Duodenal mucosa (tissue), 2 donors: ENCODE measurements around the gene C1orf159.
"Not testable (repeated sequence)": the region's sequence is repeated elsewhere in the genome, so short reads cannot be mapped to it uniquely, and the experiment has no call there.

Experiments used
- H3K27ac ChIP-seq: one replicate; pipeline ENCODE4 v1.7.0; 2013; ENCODE audit warnings: low read depth, low read length
- H3K27me3 ChIP-seq, 2 donors: one replicate each; pipeline ENCODE4 v1.7.0; 2013; ENCODE audit warnings: low read length in 2 of 2, control low read depth in 1 of 2; ENCODE audit not compliant: insufficient read depth in 2 of 2, control insufficient read depth in 1 of 2
- H3K36me3 ChIP-seq, 2 donors: one replicate each; pipeline ENCODE4 v1.7.0; 2013; ENCODE audit warnings: low read length in 2 of 2, control low read depth in 1 of 2; ENCODE audit not compliant: insufficient read depth in 2 of 2, control insufficient read depth in 1 of 2
- H3K4me1 ChIP-seq, 2 donors: one replicate each; pipeline ENCODE4 v1.7.0; 2013; ENCODE audit warnings: low read length in 2 of 2, control low read depth in 1 of 2; ENCODE audit not compliant: insufficient read depth in 2 of 2, control insufficient read depth in 1 of 2
- H3K4me3 ChIP-seq, 2 donors: one replicate each; pipeline ENCODE4 v1.7.0; 2013; ENCODE audit warnings: low read length in 2 of 2, low read depth in 1 of 2
- H3K9ac ChIP-seq, 2 donors: one replicate each; pipeline ENCODE4 v1.7.0; 2013; ENCODE audit warnings: low read length in 2 of 2, low read depth in 1 of 2
- H3K9me3 ChIP-seq, 2 donors: one replicate each; pipeline ENCODE4 v1.7.0; 2013; ENCODE audit warnings: low read length in 2 of 2, control low read depth in 1 of 2; ENCODE audit not compliant: control insufficient read depth in 1 of 2

C1orf159 gene

DNA sequence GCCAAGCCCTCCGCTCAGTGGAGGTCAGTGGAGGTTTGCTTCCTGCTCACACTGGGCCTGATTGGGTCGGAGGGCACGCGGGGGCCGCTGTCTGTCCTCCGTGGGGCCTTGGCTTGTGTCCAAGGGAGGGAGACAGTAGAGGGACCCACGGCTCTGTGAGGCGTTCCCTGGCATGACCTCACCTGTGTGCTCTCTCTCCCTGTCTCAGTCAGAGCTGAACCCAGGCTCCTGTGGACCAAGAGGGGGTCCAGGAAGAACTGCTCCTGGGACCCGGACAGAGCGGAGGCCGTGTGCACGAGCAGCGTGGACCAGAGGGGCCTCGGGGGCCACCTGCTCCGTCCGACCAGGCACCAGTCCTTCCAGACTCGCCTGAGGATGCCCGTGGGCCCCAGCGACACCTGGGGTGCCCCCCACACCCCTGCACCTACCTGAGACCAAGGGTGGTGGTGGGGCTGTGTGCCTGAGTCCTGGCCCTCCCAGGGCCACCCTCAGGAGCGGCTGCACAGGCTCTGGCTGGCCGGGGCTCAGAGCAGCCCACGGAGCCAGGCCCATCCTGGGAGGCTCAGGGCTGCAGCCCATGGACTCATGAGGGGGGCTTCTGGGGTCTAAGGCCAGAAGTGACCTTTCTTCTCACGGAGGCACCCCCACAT lies 44.5 kb upstream of the C1orf159 start:
- peak overlapping the region in 1 of 2 donors; percentile 12 for H3K9ac ChIP-seq
- no peak overlapping the region for H3K4me3 ChIP-seq

GRCh38 chr1:1157914-1158710 lies 42.2 kb upstream of the C1orf159 start:
- H3K4me3 ChIP-seq = peak overlapping the region; percentile 71 to 78
- peak overlapping the region; percentile 98 for H3K27ac ChIP-seq
- H3K27me3 ChIP-seq = no peaks in the 10 kb centered on the region
- H3K9ac ChIP-seq = peak overlapping the region; percentile 85 to 94
- no peaks in the 10 kb centered on the region for H3K9me3 ChIP-seq
- H3K4me1 ChIP-seq = peaks cover 20 to 26% of the 10 kb centered on the region in 2 donors
- H3K36me3 ChIP-seq = no peaks in the 10 kb centered on the region

More for the DNA sequence above, 44.5 kb upstream of the C1orf159 start:
- H3K4me1 ChIP-seq = peaks cover 20 to 26% of the 10 kb centered on the region in 2 donors
- no peaks in the 10 kb centered on the region for H3K36me3 ChIP-seq
- no peak overlapping the region for H3K27ac ChIP-seq
- H3K27me3 ChIP-seq = no peaks in the 10 kb centered on the region
- H3K9me3 ChIP-seq = no peaks in the 10 kb centered on the region

DNA sequence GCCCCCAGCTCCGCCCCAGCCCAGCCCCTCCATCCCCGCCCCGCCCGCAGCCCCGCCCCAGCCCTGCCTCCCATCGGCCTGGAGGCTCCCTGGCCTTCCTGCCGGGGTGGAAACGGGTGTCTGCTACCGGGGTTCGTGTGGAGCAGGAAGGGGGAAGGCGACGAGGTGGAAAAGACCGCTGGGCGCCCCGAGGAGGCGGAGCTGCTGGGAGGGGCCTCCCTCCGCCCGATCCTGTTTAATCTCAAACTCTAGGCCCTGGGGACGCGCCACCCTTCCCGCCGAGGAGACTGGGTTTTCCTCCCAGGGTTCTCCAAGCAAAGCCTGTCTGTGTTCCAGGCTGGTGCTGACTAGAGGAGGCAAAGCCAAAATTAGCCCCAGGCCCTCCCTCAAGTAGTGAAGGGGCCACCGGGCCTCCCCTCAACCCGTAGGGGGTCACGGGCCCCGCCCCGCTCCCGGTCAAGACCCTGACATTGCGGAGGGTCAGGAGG lies 41.6 kb upstream of the C1orf159 start:
- Histone ChIP-seq H3K4me1 (peaks cover 20 to 26% of the 10 kb centered on the region in 2 donors), H3K36me3 (peaks cover 0 to 5% of the 10 kb centered on the region in 2 donors)

GRCh38 chr1:1157033-1157365 lies 41.1 kb upstream of the C1orf159 start:
- Histone ChIP-seq H3K27me3 (no peaks in the 10 kb centered on the region), H3K9ac (no peak overlapping the region), H3K4me3 (peak overlapping the region in 1 of 2 donors; percentile 10), H3K27ac (no peak overlapping the region), H3K9me3 (peaks cover 0 to 4% of the 10 kb centered on the region in 2 donors), H3K4me1 (peaks cover 20 to 26% of the 10 kb centered on the region in 2 donors), H3K36me3 (peaks cover 0 to 7% of the 10 kb centered on the region in 2 donors)

More for the DNA sequence above, 41.6 kb upstream of the C1orf159 start:
- peak overlapping the region; percentile 98 for H3K27ac ChIP-seq
- H3K9ac ChIP-seq = peak overlapping the region; percentile 85 to 94
- H3K4me3 ChIP-seq = peak overlapping the region; percentile 71 to 78
- H3K9me3 ChIP-seq = no peaks in the 10 kb centered on the region
- no peaks in the 10 kb centered on the region for H3K27me3 ChIP-seq

DNA sequence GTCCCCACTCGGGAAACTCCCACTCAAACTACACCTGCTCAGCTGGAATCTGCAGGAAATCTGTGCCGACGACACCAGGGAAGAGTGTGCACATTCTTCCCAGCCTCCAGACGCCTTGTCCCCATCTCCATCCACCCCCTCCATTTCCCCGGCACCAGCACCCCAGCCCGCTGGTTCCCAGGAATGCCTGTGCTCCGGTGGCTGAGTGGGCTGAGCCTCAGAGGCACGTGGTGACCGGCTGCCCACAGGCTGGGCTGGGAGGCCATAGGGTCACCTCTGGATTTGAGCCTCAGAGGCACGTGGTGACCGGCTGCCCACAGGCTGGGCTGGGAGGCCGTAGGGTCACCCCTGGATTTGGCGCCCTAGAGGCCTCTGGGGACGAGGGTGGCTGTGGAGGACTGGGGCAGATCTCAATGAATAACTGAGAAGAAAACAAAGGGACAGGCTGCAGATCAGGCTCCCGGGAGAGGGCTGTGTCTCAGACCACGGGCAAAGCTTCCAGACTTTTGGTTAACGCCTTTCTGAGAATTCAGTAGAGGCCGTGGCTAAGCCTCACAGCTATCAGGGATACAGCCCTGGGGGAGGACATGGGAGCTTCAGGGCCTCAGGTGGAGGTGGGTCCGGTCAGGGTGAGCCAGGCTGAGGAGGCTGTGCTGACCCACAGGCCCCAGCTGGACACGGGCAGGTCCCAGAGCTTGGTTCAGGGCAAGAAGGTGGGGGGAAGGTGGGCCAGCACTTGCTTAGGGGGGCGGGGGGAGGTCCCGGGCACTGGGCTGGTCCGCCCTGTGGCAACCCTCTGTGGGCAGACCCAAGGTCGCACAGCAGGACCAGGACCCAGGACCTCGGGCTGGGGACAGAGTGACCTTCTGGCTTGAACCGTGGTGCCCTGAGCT lies 40.5 kb upstream of the C1orf159 start:
- Histone ChIP-seq H3K27me3 (no peaks in the 10 kb centered on the region), H3K9ac (no peak overlapping the region), H3K4me3 (peak overlapping the region in 1 of 2 donors; percentile 10), H3K4me1 (peaks cover 20 to 26% of the 10 kb centered on the region in 2 donors), H3K36me3 (peaks cover 0 to 11% of the 10 kb centered on the region in 2 donors), H3K27ac (no peak overlapping the region), H3K9me3 (peaks cover 0 to 5% of the 10 kb centered on the region in 2 donors)

- peaks cover 0 to 11% of the 10 kb centered on the region in 2 donors for H3K36me3 ChIP-seq
Measured at GRCh38 chr1:1155258-1155657, 39.4 kb upstream of the C1orf159 start.

GRCh38 chr1:1153874-1154273 lies 38.0 kb upstream of the C1orf159 start:
- no peak overlapping the region for H3K4me3 ChIP-seq
- peaks cover 0 to 5% of the 10 kb centered on the region in 2 donors for H3K9me3 ChIP-seq
- no peak overlapping the region for H3K27ac ChIP-seq
- no peak overlapping the region for H3K9ac ChIP-seq
- H3K4me1 ChIP-seq = peaks cover 19 to 27% of the 10 kb centered on the region in 2 donors
- no peaks in the 10 kb centered on the region for H3K27me3 ChIP-seq
- H3K36me3 ChIP-seq = peaks cover 0 to 11% of the 10 kb centered on the region in 2 donors

More at GRCh38 chr1:1155258-1155657, 39.4 kb upstream of the C1orf159 start:
- H3K4me1 ChIP-seq = peaks cover 19 to 27% of the 10 kb centered on the region in 2 donors
- H3K4me3 ChIP-seq = no peak overlapping the region
- peaks cover 0 to 5% of the 10 kb centered on the region in 2 donors for H3K9me3 ChIP-seq
- H3K27me3 ChIP-seq = no peaks in the 10 kb centered on the region
- H3K27ac ChIP-seq = no peak overlapping the region
- no peak overlapping the region for H3K9ac ChIP-seq

DNA sequence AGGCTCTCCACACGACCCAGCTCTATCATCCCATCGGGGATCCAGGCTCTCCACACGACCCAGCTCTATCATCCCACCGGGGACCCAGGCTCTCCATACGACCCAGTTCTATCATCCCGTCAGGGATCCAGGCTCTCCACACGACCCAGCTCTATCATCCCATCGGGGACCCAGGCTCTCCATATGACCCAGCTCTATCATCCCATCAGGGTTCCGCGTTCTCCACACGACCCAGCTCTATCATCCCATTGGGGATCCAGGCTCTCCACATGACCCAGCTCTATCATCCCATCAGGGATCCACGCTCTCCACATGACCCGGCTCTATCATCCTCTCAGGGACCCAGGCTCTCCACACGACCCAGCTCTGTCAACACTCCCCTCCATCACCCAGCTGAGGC lies 37.3 kb upstream of the C1orf159 start:
- H3K27me3 ChIP-seq, H3K4me3 ChIP-seq, H3K9me3 ChIP-seq, H3K9ac ChIP-seq, H3K27ac ChIP-seq: not testable (repeated sequence)
- H3K36me3 ChIP-seq = peaks cover 0 to 11% of the 10 kb centered on the region in 2 donors
- peaks cover 13 to 21% of the 10 kb centered on the region in 2 donors for H3K4me1 ChIP-seq

GRCh38 chr1:1152431-1152830 lies 36.5 kb upstream of the C1orf159 start:
- not testable (repeated sequence) for H3K27ac ChIP-seq, H3K27me3 ChIP-seq, H3K4me3 ChIP-seq, H3K9ac ChIP-seq, H3K9me3 ChIP-seq
- Histone ChIP-seq H3K4me1 (peaks cover 11 to 21% of the 10 kb centered on the region in 2 donors), H3K36me3 (peaks cover 0 to 11% of the 10 kb centered on the region in 2 donors)
